Esophagus muscularis mucosa (tissue), 4 donors: ENCODE data around the gene PRSS33. TPM values are rescaled to one million over a fixed set of nuclear protein-coding genes. Genes with fewer than 3 reads are reported as not detected.
A peak's percentile ranks its signal among the peaks of the same experiment; 100 is the strongest.

Experiments used
- DNase-seq: peaks from one replicate; pipeline ENCODE4 v3.0.0-alpha.2; 2017; ENCODE audit errors: extremely low spot score
- H3K27ac ChIP-seq, 4 donors: fragments of 200-600 bp; sonication (generic); replicated peaks in 1 of 4; 1 replicate in 3 of 4; 2 replicates in 1 of 4; pipeline ENCODE4 v1.5.1; 2016 to 2019; ENCODE audit warnings: mild to moderate bottlenecking in 1 of 4
- H3K27me3 ChIP-seq, 4 donors: fragments of 200-600 bp; sonication (generic); one replicate each; pipeline versions ENCODE4 v1.5.1 to v1.6.0; 2016 to 2019
- H3K36me3 ChIP-seq, 4 donors: fragments of 200-600 bp; sonication (generic); one replicate each; pipeline ENCODE4 v1.5.1; 2016 to 2019
- H3K4me1 ChIP-seq, 4 donors: fragments of 200-600 bp; sonication (generic); one replicate each; pipeline ENCODE4 v1.5.1; 2016 to 2019
- H3K4me3 ChIP-seq, 4 donors: fragments of 200-600 bp; sonication (generic); 1 replicate in 2 of 4; 2 replicates in 2 of 4; pipeline ENCODE4 v1.5.1; 2016 to 2019; ENCODE audit warnings: mild to moderate bottlenecking in 4 of 4, moderate library complexity in 1 of 4
- H3K9me3 ChIP-seq, 4 donors: fragments of 200-600 bp; sonication (generic); 1 replicate in 3 of 4; 2 replicates in 1 of 4; pipeline ENCODE4 v1.5.1; 2016 to 2019
- EP300 ChIP-seq: sonication (generic); formaldehyde crosslinking; IDR thresholded peaks from one replicate; pipeline ENCODE4 v1.6.1; 2017; ENCODE audit warnings: antibody characterized with exemption
- POLR2A ChIP-seq: fragments of 450-650 bp; IDR thresholded peaks from one replicate; pipeline ENCODE4 v1.6.1; 2017; ENCODE audit warnings: antibody characterized with exemption, moderate library complexity, mild to moderate bottlenecking, low read depth
- POLR2AphosphoS5 ChIP-seq, 2 donors: sonication (generic); formaldehyde crosslinking; IDR thresholded peaks; one replicate each; pipeline ENCODE4 v1.6.1; 2017; ENCODE audit warnings: antibody characterized with exemption in 2 of 2
- WGBS: methylation state at CpG from one replicate; pipeline ENCODE4 v1.1.5; 2018; 5-methylcytosine and 5-hydroxymethylcytosine counted together
- intact Hi-C: fragments of 100-400 bp; cut with DNase I; formaldehyde crosslinking; loops from one replicate; pipeline ENCODE4 v1.15.1; 2023
- total RNA-seq, 4 donors: library from RNA; depleted of rRNA; stranded (reverse); fragments of >200 nt; gene quantifications; one replicate each; pipeline versions ENCODE4 v1.1.0 to v1.2.1, GENCODE V29; 2016
- TF ChIP-seq, protein P1 (sequence below), 3 experiments: fragments of 200-600 bp in 2 of 3; fragments of 450-650 bp in 1 of 3; sonication (generic) in 2 of 3; IDR thresholded peaks; one replicate each; pipeline ENCODE4 v1.5.1; 2017 to 2019; ENCODE audit warnings: antibody characterized with exemption in 3 of 3, mild to moderate bottlenecking in 2 of 3, moderate library complexity in 1 of 3

The PRSS33 gene
- total RNA-seq, 4 donors from 2014 or later, result not detected

DNA sequence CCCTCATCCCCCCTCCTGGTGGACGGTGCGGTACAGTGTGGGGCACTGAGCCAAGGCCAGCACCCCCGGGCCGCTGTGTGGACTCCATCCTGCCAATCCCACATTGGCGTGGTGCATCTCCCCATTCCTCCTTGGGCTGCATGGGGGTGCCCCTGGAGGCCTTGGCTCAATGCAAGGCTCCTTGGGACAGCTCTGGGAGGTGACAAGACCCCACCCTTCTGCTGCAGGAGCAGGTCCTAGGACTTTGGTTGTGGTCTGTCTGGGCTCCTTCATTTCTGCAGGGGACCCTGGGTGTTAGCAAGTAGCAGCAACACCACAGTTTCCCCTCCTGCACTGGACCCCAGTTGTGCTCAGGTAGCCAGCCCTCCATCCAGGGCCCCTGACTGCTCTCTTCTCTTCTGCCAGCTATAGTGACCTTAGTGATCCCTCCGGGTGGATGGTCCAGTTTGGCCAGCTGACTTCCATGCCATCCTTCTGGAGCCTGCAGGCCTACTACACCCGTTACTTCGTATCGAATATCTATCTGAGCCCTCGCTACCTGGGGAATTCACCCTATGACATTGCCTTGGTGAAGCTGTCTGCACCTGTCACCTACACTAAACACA lies 31.0 kb upstream of the PRSS33 start:
- Histone ChIP-seq H3K4me3 (no peak overlapping the region), H3K27ac (no peak overlapping the region), H3K9me3 (no peaks in the 10 kb centered on the region), H3K36me3 (no peaks in the 10 kb centered on the region), H3K27me3 (peaks cover 0 to 77% (median 4%) of the 10 kb centered on the region in 4 donors), H3K4me1 (peaks cover 0 to 5% (median 0%) of the 10 kb centered on the region in 4 donors)
- DNase-seq, result no peak
- TF ChIP-seq POLR2AphosphoS5 (IDR thresholded peaks at IDR 0.05) (no peak), EP300 (no peak), POLR2A (no peak)
- TF ChIP-seq, protein P1, sequence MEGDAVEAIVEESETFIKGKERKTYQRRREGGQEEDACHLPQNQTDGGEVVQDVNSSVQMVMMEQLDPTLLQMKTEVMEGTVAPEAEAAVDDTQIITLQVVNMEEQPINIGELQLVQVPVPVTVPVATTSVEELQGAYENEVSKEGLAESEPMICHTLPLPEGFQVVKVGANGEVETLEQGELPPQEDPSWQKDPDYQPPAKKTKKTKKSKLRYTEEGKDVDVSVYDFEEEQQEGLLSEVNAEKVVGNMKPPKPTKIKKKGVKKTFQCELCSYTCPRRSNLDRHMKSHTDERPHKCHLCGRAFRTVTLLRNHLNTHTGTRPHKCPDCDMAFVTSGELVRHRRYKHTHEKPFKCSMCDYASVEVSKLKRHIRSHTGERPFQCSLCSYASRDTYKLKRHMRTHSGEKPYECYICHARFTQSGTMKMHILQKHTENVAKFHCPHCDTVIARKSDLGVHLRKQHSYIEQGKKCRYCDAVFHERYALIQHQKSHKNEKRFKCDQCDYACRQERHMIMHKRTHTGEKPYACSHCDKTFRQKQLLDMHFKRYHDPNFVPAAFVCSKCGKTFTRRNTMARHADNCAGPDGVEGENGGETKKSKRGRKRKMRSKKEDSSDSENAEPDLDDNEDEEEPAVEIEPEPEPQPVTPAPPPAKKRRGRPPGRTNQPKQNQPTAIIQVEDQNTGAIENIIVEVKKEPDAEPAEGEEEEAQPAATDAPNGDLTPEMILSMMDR (IDR thresholded peaks at IDR 0.05), result no peak
- intact Hi-C loops, result no loop called here
- 81% methylated on average over 9 of the region's 10 CpGs for WGBS

DNA sequence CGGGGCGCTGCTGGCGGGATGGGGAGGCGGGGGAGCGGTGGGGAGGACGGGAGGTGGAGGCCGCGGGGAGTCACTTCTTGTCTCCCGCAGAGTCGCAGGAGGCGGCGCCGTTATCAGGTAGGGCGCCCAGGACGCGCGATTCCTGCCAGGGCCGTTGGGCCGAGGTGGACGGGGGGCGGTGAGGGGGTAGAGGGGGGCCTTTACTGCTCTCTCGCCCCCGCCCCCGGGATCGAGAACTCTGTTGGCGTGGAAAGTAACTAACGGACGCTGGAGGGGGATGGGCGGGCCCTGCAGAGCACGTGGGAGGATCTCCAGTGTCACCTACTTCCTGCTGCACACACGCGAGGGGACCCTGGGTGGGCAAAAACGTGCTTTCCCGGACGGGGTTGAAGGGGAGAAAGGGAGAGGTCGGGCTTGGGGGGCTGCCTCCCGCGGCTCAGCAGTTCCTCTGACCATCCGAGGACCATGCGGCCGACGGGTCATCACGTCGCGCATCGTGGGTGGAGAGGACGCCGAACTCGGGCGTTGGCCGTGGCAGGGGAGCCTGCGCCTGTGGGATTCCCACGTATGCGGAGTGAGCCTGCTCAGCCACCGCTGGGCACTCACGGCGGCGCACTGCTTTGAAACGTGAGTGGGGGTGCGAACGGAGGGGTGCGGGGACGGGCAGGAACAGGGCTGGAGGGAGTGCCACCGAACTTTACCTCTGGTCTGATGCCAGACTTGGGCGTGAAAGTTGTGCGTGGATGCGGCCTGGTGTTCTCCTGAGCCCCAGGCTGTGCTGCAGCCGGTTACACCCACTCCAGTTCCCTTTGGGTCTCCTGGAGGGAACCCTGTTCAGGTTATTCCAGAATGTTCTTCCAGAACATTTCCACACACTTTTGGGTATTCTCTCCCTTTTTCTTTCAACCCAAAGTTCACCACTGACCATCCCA lies 30.2 kb upstream of the PRSS33 start:
- intact Hi-C loops, result no loop called here
- H3K9me3 ChIP-seq, result no peaks in the 10 kb centered on the region
- H3K27me3 ChIP-seq, result peaks cover 0 to 84% (median 4%) of the 10 kb centered on the region in 4 donors
- no peak overlapping the region for H3K4me3 ChIP-seq
- TF ChIP-seq, protein P1 (IDR thresholded peaks at IDR 0.05), result no peak
- TF ChIP-seq POLR2A (no peak), POLR2AphosphoS5 (IDR thresholded peaks at IDR 0.05) (no peak), EP300 (no peak)
- no peak for DNase-seq
- no peaks in the 10 kb centered on the region for H3K36me3 ChIP-seq
- peaks cover 0 to 5% (median 0%) of the 10 kb centered on the region in 4 donors for H3K4me1 ChIP-seq
- 67% methylated on average over 54 of the region's 68 CpGs for WGBS
- no peak overlapping the region for H3K27ac ChIP-seq

DNA sequence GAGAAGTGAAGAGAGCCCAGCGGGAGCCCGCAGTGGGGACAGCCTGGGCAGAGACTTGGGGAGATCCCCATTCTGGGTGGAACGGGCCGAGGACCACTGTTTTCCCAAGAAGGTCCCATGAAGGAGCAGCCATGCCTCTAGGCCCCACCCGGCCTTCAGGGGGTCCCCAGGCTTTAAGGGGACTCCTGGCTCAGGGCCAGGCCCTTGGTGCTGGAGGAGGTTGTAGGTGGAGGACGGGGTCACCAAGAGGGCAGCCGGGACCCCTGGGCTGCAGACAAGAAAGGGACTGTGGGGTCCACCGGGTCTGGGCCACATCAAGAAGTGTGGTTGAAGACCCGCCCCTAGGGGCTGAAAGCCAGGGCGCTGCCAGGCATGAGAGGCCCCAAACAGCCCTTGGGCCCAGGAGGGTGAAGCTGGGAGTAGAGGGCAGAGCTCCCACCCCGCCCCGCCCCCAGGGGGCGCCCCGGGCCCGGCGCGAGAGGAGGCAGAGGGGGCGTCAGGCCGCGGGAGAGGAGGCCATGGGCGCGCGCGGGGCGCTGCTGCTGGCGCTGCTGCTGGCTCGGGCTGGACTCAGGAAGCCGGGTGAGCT lies 29.5 kb upstream of the PRSS33 start, which contains the start of gene PRSS21:
TSS of gene PRSS21 (plus strand) at position 487 of the 589 bp plus-strand sequence. CDS start at position 519, 32 bp downstream.
- Histone ChIP-seq H3K27ac (no peak within 1 kb of the TSS), H3K4me1 (peaks cover 0 to 5% (median 0%) of the 10 kb centered on the region in 4 donors), H3K4me3 (no peak within 1 kb of the TSS), H3K36me3 (no peaks in the 10 kb centered on the region), H3K27me3 (peaks cover 0 to 90% (median 4%) of the 10 kb centered on the region in 4 donors), H3K9me3 (no peaks in the 10 kb centered on the region)
- intact Hi-C loops, result no loop called here
- 64% methylated on average over 8 of the region's 28 CpGs for WGBS
- TF ChIP-seq, protein P1 (IDR thresholded peaks at IDR 0.05), result peak in 1 of 3 experiments; percentile 6
- no peak for TF ChIP-seq EP300
- no peak for DNase-seq

DNA sequence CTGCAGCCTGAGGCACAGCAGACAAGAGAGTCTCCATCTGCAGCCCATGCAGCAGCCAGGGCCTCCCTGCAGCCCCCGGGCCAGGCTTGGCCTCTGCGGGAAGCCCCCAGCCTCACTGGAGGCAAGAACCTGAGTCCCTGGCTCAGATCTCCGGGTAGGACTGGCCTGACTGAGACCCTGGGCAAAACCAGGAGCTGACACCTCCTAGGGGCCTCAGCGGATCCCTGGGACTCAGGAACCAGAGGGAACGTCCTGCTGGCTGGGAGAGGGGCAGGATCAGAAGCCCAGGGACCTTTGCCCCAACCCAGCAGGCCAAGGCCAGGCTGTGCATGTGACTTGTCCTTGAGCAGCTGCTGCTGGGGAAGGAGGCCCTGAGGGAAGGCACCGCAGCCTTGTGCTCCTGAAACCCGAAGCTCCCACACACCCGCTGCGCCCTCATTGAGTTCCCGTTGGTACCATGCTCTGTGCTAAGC lies 28.0 kb upstream of the PRSS33 start:
- WGBS, result 75% methylated on average over 7 of the region's 10 CpGs
- intact Hi-C loops, result no loop called here
- H3K4me1 ChIP-seq, result peaks cover 0 to 5% (median 0%) of the 10 kb centered on the region in 4 donors
- no peak for DNase-seq
- H3K27me3 ChIP-seq, result peaks cover 0 to 92% (median 4%) of the 10 kb centered on the region in 4 donors
- H3K9me3 ChIP-seq, result no peaks in the 10 kb centered on the region
- no peaks in the 10 kb centered on the region for H3K36me3 ChIP-seq
- no peak overlapping the region for H3K27ac ChIP-seq
- no peak overlapping the region for H3K4me3 ChIP-seq
- TF ChIP-seq EP300, result no peak
- TF ChIP-seq POLR2A, result no peak
- TF ChIP-seq POLR2AphosphoS5 (IDR thresholded peaks at IDR 0.05), result no peak
- TF ChIP-seq, protein P1 (IDR thresholded peaks at IDR 0.05), result no peak
